HCT116 (cell line): ENCODE measurements around the gene RUFY4.

Experiments used
- CTCF ChIP-seq, 3 experiments: fragments of 200-600 bp in 1 of 3; sonication (generic) in 1 of 3; IDR thresholded peaks in 2 of 3; conservative IDR thresholded peaks in 1 of 3; 2 replicates each; pipeline ENCODE4 v1.5.1; 2012 to 2017; ENCODE audit warnings: low read depth in 2 of 3, low read length in 2 of 3, antibody characterized with exemption in 1 of 3, borderline replicate concordance in 1 of 3, control low read depth in 1 of 3, mild to moderate bottlenecking in 1 of 3, mixed read lengths in 1 of 3, mixed run types in 1 of 3, moderate library complexity in 1 of 3; ENCODE audit not compliant: insufficient read depth in 1 of 3
- EZH2 ChIP-seq: fragments of 200-600 bp; sonication (generic); IDR thresholded peaks from 2 replicates; pipeline ENCODE4 v1.6.1; 2017; ENCODE audit warnings: antibody characterized with exemption, mixed run types
- EZH2phosphoT487 ChIP-seq: fragments of 200-600 bp; IDR thresholded peaks from 2 replicates; pipeline ENCODE4 v1.6.1; 2018; ENCODE audit warnings: antibody characterized with exemption, borderline replicate concordance
- SP1 ChIP-seq: IDR thresholded peaks from 2 replicates; pipeline ENCODE4 v1.6.1; 2012; ENCODE audit warnings: low read depth

DNA sequence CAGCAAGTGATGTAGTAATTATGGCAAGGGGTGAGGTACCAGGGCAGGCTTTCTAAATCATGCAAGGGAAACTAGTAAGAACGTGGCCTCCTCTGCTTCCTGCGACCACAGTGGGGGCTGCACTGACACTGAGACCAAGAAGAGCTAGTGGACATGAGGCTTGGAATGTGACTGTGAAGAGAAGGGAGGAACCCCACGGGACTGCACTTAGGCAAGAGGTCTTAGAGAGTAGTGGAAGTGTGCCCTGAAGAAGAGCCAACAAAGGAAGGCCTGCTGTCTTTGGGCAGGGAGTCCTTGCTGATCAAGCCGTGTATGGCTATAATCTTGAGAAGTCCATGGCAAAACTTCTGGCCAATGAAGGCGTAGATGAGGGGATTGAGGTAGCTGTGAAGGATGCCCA is 8.9 kb upstream of the RUFY4 start:
- no peak for TF ChIP-seq SP1
- no peak for TF ChIP-seq CTCF (IDR thresholded peaks at IDR 0.05 in 2 of 3, conservative IDR thresholded peaks at IDR 0.05 in 1 of 3; ENCODE audit: borderline replicate concordance in 1 of 3, insufficient read depth in 1 of 3, low read depth in 2 of 3, low read length in 2 of 3)
- TF ChIP-seq EZH2 = no peak
- TF ChIP-seq EZH2phosphoT487 = no peak
